ENCODE data around the gene FGD4.

The FGD4 gene

DNA sequence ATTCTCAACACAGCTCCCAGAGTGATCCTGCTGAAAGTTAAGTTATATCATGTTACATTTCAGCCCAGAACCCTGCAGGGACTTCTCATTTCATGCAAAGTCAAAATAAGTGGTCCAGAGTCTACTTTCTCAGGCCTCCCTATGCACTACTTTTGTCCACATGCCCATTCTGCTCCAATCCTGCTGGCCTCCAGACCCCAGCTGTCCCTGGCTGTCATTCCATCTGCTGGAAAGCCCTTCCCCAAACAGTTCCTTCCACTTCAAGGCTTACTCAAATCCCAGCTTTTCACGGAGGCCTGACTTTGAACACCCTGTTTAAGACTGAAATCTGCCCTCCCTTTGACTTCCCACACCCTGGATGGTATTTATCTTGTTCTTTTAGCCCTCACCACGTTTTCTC is 169.9 kb downstream of the FGD4 start:
- no peak for DNase-seq

DNA sequence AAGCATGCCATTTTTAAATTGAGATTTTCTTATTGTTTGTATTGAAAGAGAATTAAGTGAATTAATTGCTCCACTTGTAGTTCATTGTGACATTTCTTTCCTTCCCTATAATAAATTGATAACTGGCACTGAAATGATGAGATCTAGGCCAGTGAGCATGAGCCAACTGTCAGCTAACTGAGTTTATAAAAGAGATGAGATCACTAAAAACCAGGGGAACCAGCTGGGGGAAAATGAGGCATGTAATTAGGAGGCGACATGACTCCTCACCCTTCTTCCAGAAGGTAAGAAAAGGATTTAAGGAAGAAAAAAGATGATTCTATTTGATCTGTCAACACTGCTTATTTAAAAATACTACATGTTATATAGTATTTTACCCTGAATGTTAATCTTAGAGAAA is 175.2 kb downstream of the FGD4 start:
- no peak for DNase-seq

- no peak for DNase-seq
Observed at GRCh38 chr12:32577328-32577727, 178.0 kb downstream of the FGD4 start.

GRCh38 chr12:32583534-32583933 is 184.2 kb downstream of the FGD4 start:
- no peak for DNase-seq

DNA sequence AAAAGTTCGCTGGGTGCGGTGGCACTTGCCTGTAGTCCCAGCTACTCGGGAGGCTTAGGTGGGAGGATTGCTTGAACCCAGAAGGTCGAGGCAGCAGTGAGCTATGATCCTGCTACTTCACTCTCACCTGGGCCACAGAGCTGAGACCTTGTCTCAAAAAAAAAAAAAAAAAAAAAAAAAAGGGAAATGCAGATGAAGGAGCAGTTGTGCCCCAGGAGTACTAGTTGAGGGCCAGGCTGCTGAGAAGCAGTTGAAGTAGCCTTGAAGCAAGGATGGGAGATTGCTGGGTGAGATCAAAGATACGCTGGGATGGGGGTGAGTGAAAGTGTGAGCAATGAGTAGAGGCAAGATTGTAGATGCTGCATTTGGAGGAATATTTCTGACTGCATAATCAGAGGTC is 186.3 kb downstream of the FGD4 start:
- DNase-seq, result no peak

GRCh38 chr12:32586390-32586789 is 187.0 kb downstream of the FGD4 start:
- DNase-seq, result no peak

- DNase-seq, result no peak
Observed at GRCh38 chr12:32587581-32588495, 188.5 kb downstream of the FGD4 start.

- DNase-seq, result no peak
Observed at GRCh38 chr12:32588604-32589003, 189.2 kb downstream of the FGD4 start.

- no peak for DNase-seq
Observed at GRCh38 chr12:32589165-32589865, 190.0 kb downstream of the FGD4 start.

DNA sequence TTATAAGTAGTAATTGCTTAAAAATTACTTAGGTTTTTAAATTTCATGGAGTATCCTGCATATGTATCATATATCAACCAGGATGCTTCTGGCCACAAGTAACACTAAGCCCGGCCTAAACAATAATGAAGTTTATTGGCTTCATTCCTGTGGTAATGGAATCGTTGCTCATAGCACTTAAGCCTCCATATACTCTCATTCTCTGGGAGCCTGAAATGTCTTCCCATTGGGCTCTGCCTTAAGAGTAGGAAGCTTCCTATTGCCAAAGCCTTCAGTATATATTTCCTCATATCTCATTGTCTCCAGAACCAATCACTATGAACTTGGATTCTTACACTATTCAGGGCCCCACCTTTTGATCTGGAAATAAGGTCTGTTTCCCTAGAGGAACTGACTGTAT is 195.9 kb downstream of the FGD4 start:
- DNase-seq, result no peak

- DNase-seq, result no peak
Observed at GRCh38 chr12:32596030-32596429, 196.7 kb downstream of the FGD4 start.

GRCh38 chr12:32598688-32599087 is 199.3 kb downstream of the FGD4 start:
- no peak for DNase-seq

- no peak for DNase-seq
Observed at GRCh38 chr12:32600681-32601080, 201.3 kb downstream of the FGD4 start.

GRCh38 chr12:32603071-32603470 is 203.7 kb downstream of the FGD4 start:
- no peak for DNase-seq

DNA sequence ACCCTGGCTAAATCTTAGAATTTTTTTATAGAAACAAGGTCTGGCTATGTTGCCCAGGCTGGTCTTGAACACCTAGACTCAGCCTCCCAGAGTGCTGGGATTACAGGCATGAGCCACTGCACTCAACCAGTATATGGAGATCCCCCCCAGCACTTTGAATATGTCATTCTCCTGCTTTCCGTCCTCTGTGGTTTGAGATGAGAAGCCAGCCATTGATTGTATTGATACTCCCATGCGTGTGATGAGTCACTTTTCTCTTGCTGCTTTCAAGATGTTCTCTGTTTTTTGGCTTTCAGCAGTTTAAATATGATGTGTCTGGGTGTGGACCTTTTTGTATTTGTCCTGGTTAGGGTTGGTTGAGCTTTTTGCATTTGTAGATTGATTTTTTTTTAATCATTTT is 204.5 kb downstream of the FGD4 start:
- DNase-seq, result no peak

GRCh38 chr12:32604565-32604964 is 205.2 kb downstream of the FGD4 start:
- DNase-seq, result no peak

DNA sequence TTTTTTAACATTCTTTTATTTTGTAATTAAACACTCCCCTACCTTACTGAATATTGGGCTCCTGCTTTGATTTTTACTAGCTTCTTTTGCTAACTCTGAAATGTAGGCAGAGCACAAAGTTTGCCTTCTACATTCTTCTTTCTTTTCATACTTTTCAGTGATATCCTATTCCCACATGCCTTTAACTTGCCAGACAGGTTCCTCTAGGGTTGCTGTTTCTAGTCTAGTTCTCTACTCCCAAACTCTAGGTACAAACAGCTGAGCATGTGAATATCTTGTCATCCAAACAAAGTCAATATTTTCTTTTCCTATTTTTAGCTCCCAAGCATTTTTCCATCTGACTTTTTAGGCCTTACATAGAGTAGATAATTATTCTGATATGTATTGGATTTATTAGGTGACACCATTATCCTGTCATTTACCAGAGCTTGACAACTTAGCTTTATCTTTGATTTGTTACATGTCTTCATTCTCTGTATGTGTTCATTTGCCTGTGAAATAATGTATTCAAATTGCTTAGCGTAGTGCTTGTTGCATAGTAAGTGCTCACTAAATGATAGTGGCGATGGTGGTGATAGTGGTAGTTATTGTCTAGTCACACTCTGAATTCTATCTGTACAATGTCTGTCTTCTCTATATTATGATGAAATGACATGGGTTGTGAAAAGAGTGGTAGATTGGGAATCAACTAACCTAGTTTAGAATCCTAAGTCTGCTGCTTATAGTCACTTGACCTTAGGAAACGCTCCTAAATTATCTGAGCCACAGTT is 206.2 kb downstream of the FGD4 start:
- DNase-seq, result no peak

DNA sequence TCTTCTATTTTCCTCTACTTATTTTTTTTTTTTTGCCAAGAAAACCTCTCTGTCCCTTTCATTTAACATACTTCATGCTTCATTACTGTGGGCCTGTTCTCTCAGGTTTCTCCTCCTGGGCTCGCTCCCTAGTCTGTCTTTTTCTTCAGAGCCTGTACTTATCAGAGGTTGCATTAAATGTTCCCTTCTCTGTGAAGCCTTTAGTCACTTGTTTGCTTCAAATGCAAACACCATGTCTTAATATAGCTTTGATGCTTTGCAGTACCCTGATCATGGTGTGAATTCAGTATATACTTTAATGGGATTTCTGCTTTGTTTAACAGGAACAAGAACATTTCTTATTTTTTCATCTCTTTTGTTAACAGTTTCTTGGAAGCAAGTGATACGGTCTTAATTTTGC is 207.1 kb downstream of the FGD4 start:
- no peak for DNase-seq

DNA sequence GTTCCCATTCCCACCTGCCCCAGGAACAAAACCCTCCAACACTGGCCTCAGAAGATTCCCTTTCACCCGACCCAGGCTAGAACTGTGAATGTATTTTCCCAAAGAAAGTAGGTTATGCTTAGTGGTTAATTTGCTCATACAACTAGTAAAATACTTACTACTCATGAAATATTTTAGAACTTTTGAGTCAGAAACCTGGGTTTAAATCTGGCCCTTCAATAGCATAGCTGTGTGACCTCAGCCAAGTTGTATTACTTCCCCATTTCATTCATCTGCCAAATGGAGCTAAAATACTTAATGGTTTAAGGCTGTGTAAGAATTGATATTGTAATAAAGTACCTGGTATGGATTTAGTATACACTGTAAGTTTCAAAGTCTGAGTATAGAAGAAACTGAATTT is 210.6 kb downstream of the FGD4 start:
- no peak for DNase-seq

DNA sequence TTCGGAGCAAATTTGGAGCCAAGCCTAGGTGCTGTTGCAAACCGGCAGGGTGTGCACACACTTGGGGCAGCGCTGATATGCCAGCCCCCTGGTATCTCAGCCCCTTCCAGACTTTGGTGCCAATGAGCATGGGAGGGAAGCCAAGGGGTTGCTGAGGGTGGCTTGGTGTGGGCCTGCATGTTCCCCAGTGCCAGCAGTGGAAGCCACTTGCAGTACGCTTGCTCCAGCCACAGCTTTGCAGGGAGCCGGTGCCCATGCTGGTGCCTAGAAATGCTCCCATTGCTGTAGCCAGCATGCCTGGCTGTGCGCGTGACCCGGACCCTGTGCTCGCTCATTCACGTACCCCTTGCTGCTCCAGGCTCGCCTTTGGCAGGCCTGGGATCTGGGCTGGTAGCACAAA is 212.6 kb downstream of the FGD4 start:
- DNase-seq, result no peak

GRCh38 chr12:32612658-32613614 is 213.6 kb downstream of the FGD4 start:
- no peak for DNase-seq

- DNase-seq, result no peak
Observed at GRCh38 chr12:32615441-32615840, 216.1 kb downstream of the FGD4 start.

All from CD4-positive, alpha-beta T cell treated with Interleukin-17A for 4 hours (primary cell).